Measurements from ENCODE around the gene GALNT7.

The GALNT7 gene

GRCh38 chr4:173138624-173139023 lies 30.0 kb upstream of the GALNT7 start:
- no peak overlapping the region for H3K4me3 ChIP-seq (ENCODE audit: low read depth, low read length)
- H3K27ac ChIP-seq (ENCODE audit: extremely low read depth, low read depth, low read length) = no peak overlapping the region
- H3K36me3 ChIP-seq (ENCODE audit: control insufficient read depth in 2 of 2, insufficient read depth in 1 of 2, low read length in 2 of 2) = no peaks in the 10 kb centered on the region
- no peak for TF ChIP-seq ZNF350 (tag by site-specific recombination; IDR thresholded peaks at IDR 0.05)
- no peak for TF ChIP-seq ZNF280D (tag by site-specific recombination; IDR thresholded peaks at IDR 0.05)
- TF ChIP-seq SALL2 (tag by site-specific recombination; IDR thresholded peaks at IDR 0.05; ENCODE audit: borderline replicate concordance) = no peak
- TF ChIP-seq ZNF423 (tag by site-specific recombination; IDR thresholded peaks at IDR 0.05) = no peak
- TF ChIP-seq KLF1 (tag by site-specific recombination; IDR thresholded peaks at IDR 0.05) = no peak
- no peak for TF ChIP-seq ZNF433 (tag by site-specific recombination; IDR thresholded peaks at IDR 0.05; ENCODE audit: low read depth)
- TF ChIP-seq ZNF324 (tag by site-specific recombination; IDR thresholded peaks at IDR 0.05) = no peak
- no peak for TF ChIP-seq MZF1 (tag by site-specific recombination; IDR thresholded peaks at IDR 0.05; ENCODE audit: borderline replicate concordance)
- TF ChIP-seq ZNF510 (tag by site-specific recombination; IDR thresholded peaks at IDR 0.05; ENCODE audit: insufficient replicate concordance) = no peak
- TF ChIP-seq ZNF658 (tag by site-specific recombination; IDR thresholded peaks at IDR 0.05) = no peak
- TF ChIP-seq INSM2 (tag by site-specific recombination; IDR thresholded peaks at IDR 0.05) = no peak
- no peaks in the 10 kb centered on the region for H3K4me1 ChIP-seq (ENCODE audit: control insufficient read depth, insufficient read depth, low read length)
- no peaks in the 10 kb centered on the region for H3K9me3 ChIP-seq (ENCODE audit: control insufficient read depth, insufficient read depth, low read depth, low read length)
- POLR2A ChIA-PET = no interaction called here
- CTCF ChIA-PET = no interaction called here

GRCh38 chr4:173139561-173139960 lies 29.1 kb upstream of the GALNT7 start:
- POLR2A ChIA-PET = no interaction called here
- no peaks in the 10 kb centered on the region for H3K9me3 ChIP-seq (ENCODE audit: control insufficient read depth, insufficient read depth, low read depth, low read length)
- no peaks in the 10 kb centered on the region for H3K36me3 ChIP-seq (ENCODE audit: control insufficient read depth in 2 of 2, insufficient read depth in 1 of 2, low read length in 2 of 2)
- no peak for TF ChIP-seq ELK4 (IDR thresholded peaks at IDR 0.05; ENCODE audit: borderline replicate concordance, low read depth, low read length)
- no peak for TF ChIP-seq GLI2 (tag by site-specific recombination; IDR thresholded peaks at IDR 0.05; ENCODE audit: borderline replicate concordance, low read depth)
- no peak for TF ChIP-seq ZSCAN16 (tag by site-specific recombination; IDR thresholded peaks at IDR 0.05)
- H3K27ac ChIP-seq (ENCODE audit: extremely low read depth, low read depth, low read length) = no peak overlapping the region
- no peak overlapping the region for H3K4me3 ChIP-seq (ENCODE audit: low read depth, low read length)
- CTCF ChIA-PET = no interaction called here
- H3K4me1 ChIP-seq (ENCODE audit: control insufficient read depth, insufficient read depth, low read length) = no peaks in the 10 kb centered on the region

GRCh38 chr4:173145131-173145530 lies 23.5 kb upstream of the GALNT7 start:
- TF ChIP-seq HOXD13 (CRISPR knock-in tag; IDR thresholded peaks at IDR 0.05; ENCODE audit: borderline replicate concordance) = no peak
- TF ChIP-seq BCL6B (tag by site-specific recombination; IDR thresholded peaks at IDR 0.05) = no peak
- no peak for TF ChIP-seq ZFHX2 (tag by site-specific recombination; conservative IDR thresholded peaks at IDR 0.05)
- TF ChIP-seq ZNF433 (tag by site-specific recombination; IDR thresholded peaks at IDR 0.05; ENCODE audit: low read depth) = no peak
- TF ChIP-seq ZNF23 (tag by site-specific recombination; IDR thresholded peaks at IDR 0.05; ENCODE audit: borderline replicate concordance) = no peak
- TF ChIP-seq ATF2 (tag by site-specific recombination; IDR thresholded peaks at IDR 0.05; ENCODE audit: low read depth) = no peak
- TF ChIP-seq ZNF112 (tag by site-specific recombination; IDR thresholded peaks at IDR 0.05) = no peak
- TF ChIP-seq ZNF10 (tag by site-specific recombination; IDR thresholded peaks at IDR 0.05) = no peak
- TF ChIP-seq ZNF121 (tag by site-specific recombination; IDR thresholded peaks at IDR 0.05) = no peak
- TF ChIP-seq ZNF513 (tag by site-specific recombination; IDR thresholded peaks at IDR 0.05) = no peak
- H3K4me3 ChIP-seq (ENCODE audit: low read depth, low read length) = no peak overlapping the region
- ChIA-PET CTCF (no interaction called here), POLR2A (no interaction called here)
- H3K36me3 ChIP-seq (ENCODE audit: control insufficient read depth in 2 of 2, insufficient read depth in 1 of 2, low read length in 2 of 2) = no peaks in the 10 kb centered on the region
- no peaks in the 10 kb centered on the region for H3K9me3 ChIP-seq (ENCODE audit: control insufficient read depth, insufficient read depth, low read depth, low read length)
- no peaks in the 10 kb centered on the region for H3K4me1 ChIP-seq (ENCODE audit: control insufficient read depth, insufficient read depth, low read length)
- H3K27ac ChIP-seq (ENCODE audit: extremely low read depth, low read depth, low read length) = no peak overlapping the region
